ENCODE measurements around the gene PAPSS2.

Gene PAPSS2

DNA sequence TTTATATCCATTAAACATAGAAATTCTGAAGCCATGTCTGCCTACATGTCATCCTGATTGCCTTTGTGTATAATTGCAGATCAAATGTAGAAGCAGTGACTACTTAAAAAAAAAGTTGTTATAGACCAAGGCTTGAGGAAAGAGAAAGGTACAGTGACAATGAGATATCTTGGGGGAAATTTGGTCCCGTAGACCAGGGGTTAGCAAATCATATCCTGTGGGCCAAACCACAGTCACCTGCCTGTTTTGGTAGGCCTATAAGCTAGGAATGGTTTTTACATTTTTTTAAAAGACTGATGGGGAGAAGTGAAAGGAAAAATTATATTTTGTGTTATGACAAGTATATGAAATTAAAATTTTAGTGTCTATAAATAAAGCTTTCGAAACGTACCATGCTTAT lies 12.9 kb downstream of the PAPSS2 start:
- DNase-seq: no peak

DNA sequence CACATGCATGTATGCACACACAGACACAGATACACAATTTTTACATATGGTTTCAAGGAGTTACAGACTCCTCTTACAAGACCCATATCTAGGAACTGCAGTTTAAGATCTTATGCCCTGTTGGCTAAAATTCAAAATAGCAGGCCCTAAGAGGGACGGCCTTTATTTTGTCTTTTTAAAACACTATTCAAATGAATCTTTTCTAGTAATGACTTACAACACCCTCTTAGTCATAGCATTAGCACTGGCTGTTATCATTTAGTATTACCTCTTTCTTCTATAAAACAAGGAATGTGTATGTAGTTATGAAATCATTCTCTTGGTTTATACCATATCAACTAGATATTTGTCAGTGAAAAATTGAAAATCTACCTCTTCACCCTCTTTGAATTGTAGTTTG lies 15.3 kb downstream of the PAPSS2 start:
- no peak for DNase-seq

DNA sequence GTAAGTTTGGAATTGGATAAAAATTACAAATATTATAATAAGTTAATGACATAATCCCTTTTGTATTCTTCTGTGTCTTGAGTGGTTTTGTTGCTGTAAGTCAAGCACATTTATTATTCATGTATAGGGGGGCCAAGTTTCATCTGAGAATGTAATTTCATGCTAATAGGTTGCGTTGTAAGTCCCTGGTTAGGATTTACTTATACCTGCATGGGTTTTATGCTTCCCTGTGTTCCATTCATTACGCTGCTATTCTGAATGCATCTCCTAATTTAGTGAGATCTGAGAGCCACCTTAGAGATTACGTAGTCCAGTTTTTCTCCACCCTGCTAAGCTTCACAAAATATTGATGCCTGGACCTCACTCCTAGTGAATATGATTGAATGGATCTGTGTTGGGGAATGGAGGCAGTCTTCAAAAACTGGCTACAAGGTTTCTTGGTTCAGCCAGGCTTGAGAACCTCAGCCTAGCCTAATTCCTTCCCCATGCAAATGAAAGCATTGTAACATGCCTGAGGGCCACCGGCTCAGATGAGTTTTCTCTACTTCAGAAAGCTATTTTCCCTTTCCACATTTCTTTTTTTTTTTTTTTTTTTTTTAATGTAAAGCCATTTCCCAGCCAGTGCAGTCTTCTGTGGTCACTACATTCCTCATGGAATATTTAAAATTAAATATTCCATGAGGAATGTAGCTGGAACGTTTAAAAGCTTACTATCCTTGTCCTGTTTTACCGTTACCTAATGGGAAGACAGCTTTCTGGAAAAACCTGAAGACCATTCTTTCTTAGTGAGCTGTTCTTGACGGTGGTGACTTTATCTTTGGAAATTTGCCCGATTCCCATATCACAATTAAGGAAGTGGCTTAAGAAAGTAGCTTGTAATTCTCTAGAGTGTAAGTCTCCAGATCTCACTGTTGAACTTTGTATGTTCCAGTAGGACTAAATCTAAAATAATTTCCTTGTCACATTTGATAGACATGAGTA lies 16.0 kb downstream of the PAPSS2 start:
- DNase-seq: no peak

- no peak for DNase-seq
Measured at GRCh38 chr10:87677595-87677994, 17.9 kb downstream of the PAPSS2 start.

- no peak for DNase-seq
Measured at GRCh38 chr10:87678302-87678701, 18.6 kb downstream of the PAPSS2 start.

DNA sequence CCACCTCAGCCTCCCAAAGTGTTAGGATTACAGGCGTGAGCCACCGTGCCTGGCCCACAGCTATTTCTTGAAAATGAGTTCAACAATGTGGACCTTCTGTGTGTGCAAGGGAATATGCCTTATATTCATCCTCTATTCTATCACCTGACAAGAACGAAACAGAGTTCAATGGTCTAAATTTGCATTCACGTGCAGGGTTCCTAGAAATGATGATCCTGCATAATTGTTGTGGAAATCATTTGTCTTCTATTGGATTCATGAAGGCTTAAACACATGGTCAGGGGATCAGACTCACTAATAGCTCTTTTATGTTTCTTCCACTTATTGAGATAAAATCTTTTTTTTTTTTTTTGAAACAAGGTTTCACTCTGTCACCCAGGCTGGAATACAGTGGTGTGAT lies 23.7 kb downstream of the PAPSS2 start:
- no peak for DNase-seq

DNA sequence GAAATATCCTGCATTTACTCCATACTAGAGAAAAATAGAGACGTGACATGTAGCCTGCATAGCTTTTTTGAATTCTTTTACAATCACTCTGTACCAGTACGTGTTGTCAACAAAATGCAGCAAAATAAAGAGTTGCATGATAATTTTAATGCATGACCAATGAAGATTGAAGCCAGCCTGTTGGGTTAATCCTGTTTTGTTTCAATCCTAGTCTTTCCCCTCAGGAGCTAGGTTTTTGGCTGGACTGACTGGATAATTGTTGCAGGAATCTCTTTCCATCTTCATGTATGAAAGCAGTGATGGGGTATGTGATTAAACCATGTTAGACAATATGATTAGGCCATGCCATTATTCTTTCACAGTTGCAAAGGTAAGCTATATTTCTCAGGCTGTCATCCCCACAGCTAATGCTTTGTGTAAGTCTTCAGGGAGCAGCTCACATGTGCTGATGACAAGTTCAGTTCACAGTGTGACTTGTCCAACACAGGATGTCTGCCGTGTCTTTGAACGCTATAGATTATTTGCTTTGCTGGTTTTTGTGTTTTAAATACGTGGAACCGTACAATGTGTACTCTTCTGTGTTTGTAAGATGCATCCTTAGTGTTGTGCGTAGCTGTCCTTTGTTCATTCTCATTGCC lies 24.4 kb downstream of the PAPSS2 start:
- DNase-seq: no peak

GRCh38 chr10:87685832-87686574 lies 26.3 kb downstream of the PAPSS2 start:
- DNase-seq: no peak

DNA sequence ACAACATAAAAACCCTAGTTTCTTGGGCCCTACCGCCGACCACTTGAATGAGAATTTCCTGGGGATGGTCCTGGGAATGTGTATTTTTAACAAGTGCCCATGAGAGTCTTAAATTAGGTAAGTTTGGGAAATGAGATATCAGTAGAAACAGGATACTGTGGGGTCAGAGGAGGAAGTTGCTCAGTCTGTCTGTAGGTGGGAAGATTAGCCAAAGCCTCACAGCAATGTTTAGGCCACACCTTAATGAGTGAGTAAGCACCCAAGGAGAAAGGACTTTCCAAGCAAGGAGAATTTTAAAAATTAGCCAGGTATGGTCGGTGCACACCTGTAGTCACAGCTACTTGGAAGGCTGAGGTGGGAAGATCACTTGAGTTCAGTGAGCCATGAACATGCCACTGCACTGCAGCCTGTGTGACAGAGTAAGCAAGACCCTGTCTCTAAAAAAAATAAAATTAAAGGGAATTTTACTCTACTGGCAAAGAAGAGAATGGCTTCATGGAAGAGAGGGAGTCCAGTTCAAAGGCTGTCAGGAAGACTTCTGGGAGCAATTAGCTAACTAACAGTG lies 31.9 kb downstream of the PAPSS2 start:
- peak; percentile 58 for DNase-seq

GRCh38 chr10:87692956-87693484 lies 33.3 kb downstream of the PAPSS2 start:
- DNase-seq: no peak

DNA sequence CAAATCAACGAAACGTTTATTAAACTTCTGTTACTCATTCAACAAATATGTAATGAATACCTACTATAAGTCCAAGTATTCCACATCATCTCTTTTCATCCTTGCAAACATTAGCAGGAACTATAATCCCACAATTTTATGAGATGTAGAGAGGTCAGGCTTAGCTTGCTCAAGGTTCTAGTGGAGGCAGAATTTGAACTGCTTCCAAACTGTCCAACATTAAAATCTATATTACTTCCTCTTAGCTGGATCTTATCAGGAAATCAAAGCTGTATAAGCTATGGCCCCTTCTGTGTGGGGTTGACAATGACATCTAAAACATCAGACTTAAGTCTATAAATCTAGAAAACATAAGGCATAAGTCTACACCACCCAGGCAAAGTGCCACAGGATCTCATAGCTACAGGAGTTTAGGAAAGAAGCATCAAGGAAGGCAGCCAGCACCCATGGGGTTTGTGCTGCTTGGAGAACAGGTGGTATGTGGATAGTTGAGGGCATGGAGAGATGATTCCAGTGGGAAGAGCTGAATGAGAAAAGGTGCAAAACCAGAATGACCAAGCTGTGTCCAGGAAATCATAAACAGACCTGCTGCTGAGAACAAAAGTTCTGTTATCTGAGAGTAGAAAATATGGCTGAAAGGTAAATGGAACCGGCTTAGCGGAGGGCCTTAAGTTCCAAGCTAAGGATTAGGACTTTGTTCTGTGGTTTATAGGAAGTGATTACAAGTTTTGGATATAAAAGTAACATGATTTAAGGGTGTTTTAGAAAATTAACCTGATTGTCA lies 34.5 kb downstream of the PAPSS2 start:
- DNase-seq: no peak

DNA sequence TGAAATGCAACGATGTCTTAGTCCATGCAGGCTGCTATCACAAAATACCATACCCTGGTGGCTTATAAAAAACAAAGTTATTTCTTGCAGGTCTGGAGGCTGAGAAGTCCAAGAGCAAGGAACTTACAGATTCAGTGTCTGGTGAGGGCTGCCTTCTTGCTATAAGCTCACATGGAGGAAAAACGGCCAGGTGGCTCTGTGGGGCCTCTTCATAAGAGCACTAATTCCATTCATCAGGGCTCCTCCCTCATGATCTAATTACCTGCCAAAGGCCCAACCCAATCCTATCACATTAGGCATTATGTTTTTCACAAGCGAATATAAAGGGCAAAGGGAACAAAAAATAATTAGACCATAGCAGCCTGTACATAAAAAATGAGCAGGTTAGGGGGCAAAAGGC lies 35.4 kb downstream of the PAPSS2 start:
- no peak for DNase-seq

- DNase-seq: no peak
Measured at GRCh38 chr10:87696922-87697745, 37.5 kb downstream of the PAPSS2 start.

DNA sequence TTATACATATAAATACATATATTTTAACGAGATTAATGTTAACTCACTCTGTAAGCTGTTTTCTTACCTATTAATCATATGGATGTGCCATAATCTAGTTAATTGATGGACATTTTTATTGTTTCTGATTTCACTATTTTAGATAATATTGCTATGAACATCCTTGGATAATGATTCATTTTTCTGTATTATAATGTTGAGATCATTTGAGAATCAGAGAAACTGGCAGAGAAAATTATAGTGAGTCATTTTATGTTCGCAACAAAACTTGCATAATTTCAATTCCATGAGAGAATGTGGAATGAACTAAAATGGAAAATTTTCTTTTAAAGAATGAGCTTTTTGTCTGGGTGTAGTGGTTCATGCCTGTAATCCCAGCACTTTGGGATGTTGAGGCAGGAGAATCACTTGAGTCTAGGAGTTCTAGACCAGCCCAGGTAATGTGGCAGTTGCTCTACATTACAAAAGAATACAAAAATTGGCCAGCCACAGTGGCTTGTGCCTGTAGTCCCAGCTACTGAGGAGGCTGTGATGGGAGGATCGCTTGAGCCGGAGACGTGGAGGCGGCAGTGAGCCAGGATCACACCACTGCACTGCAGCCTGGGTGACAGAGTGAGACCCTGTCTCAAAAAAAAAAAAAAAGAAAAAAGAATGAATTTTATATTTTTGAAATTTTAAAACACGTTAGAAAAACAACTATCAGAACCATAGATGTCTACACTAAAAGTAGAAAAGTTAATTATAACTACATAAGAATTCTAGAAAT lies 40.5 kb downstream of the PAPSS2 start:
- no peak for DNase-seq

DNA sequence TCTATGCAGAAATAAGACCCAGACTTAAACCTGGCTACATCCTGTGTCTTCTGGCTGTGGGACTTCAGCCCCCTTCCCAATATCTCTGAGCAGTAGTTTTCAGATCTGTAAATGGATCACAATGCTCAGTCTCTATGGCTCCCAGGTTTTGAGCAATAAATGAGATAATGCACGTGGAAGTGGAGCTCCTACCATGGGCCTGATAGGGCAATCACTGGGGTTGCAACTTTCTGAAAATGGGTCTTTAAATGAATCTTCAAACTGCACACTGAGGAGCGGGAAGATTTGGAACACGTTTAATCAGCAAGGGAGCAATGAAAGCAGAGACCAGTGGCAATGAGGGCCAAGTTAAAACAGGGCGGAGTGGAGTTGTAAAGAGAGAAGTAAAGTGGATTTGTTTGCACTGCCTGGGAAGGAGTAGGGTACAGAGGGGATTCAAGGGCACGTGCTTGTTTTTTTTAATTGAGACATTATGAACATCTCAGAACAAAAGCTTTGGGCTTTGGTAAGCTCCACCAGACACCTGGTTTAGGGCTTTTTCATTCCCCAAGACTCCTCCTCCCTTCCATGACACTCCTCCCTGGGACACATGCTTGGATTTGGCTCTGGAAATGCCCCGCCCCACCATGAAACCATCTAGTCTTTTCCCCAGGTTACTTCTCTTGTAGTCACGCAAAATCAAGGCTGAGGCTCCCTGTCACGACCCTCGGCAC lies 42.7 kb downstream of the PAPSS2 start:
- DNase-seq: no peak

GRCh38 chr10:87702973-87703294 lies 43.3 kb downstream of the PAPSS2 start:
- DNase-seq: no peak

GRCh38 chr10:87703771-87704170 lies 44.1 kb downstream of the PAPSS2 start:
- DNase-seq: no peak

GRCh38 chr10:87705339-87705738 lies 45.7 kb downstream of the PAPSS2 start:
- no peak for DNase-seq

DNA sequence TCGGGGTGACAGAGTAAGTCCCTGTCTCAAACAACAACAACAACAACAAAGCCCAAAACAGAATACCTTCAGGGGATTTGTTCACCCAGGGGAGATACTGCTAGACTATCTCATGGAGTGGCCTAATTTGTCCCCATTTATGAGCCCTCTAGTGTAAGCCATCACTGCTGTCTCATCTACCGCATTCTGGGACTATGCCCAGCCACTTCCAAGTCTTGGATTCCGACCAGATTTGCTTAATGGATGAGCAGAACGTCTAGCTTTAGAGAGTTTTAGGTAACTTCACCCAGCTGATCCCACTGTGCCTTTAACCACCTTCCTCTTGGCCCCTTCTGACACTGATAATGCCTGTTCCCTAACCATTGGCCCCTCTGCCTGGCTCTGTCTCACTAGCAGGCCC lies 47.1 kb downstream of the PAPSS2 start:
- no peak for DNase-seq

DNA sequence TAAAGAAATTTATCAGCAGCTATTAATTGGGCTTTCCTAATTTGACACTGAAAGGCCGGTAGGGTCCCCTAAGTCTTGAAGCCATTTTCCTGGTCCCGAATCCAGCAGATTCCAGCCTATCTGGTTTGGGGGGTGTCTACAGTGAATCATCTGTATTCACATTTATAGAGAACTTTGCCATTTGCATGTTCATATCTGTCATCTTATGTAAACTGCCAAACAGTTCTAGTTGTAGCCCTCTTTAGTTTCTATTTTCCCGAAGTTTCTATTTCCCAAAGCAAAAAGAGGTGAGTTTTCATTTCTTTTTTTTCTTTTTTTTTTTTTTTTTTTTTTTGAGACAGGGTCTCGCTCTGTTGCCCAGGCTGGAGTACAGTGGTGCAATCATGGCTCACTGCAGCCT lies 47.6 kb downstream of the PAPSS2 start:
- no peak for DNase-seq
